ENCODE measurements around the gene UCK2. TPM values are rescaled to one million over a fixed set of nuclear protein-coding genes. Genes with fewer than 3 reads are reported as not detected.

Gene UCK2
- total RNA-seq, 1 donor from 2014 or later: 9.6 TPM

GRCh38 chr1:165933446-165934170 lies 106.2 kb downstream of the UCK2 start:
- Histone ChIP-seq H3K9me3 (replicated peaks) (no peaks in the 10 kb centered on the region), H3K27me3 (ENCODE audit: low read depth) (peaks cover 13% of the 10 kb centered on the region), H3K27ac (replicated peaks) (no peak overlapping the region), H3K4me1 (no peaks in the 10 kb centered on the region), H3K4me3 (no peak overlapping the region), H3K36me3 (no peaks in the 10 kb centered on the region)
- TF ChIP-seq, protein P1, sequence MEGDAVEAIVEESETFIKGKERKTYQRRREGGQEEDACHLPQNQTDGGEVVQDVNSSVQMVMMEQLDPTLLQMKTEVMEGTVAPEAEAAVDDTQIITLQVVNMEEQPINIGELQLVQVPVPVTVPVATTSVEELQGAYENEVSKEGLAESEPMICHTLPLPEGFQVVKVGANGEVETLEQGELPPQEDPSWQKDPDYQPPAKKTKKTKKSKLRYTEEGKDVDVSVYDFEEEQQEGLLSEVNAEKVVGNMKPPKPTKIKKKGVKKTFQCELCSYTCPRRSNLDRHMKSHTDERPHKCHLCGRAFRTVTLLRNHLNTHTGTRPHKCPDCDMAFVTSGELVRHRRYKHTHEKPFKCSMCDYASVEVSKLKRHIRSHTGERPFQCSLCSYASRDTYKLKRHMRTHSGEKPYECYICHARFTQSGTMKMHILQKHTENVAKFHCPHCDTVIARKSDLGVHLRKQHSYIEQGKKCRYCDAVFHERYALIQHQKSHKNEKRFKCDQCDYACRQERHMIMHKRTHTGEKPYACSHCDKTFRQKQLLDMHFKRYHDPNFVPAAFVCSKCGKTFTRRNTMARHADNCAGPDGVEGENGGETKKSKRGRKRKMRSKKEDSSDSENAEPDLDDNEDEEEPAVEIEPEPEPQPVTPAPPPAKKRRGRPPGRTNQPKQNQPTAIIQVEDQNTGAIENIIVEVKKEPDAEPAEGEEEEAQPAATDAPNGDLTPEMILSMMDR (IDR thresholded peaks at IDR 0.05; ENCODE audit: borderline replicate concordance): no peak
- intact Hi-C loops (cut with micrococcal nuclease): no loop called here
- no peak for DNase-seq

- Histone ChIP-seq H3K36me3 (no peaks in the 10 kb centered on the region), H3K27me3 (ENCODE audit: low read depth) (peaks cover 12% of the 10 kb centered on the region), H3K4me1 (no peaks in the 10 kb centered on the region), H3K4me3 (no peak overlapping the region), H3K27ac (replicated peaks) (no peak overlapping the region), H3K9me3 (replicated peaks) (no peaks in the 10 kb centered on the region)
- intact Hi-C loops (cut with micrococcal nuclease): no loop called here
- TF ChIP-seq, protein P1 (IDR thresholded peaks at IDR 0.05; ENCODE audit: borderline replicate concordance): no peak
- no peak for DNase-seq
Measured at GRCh38 chr1:165936542-165936941, 109.1 kb downstream of the UCK2 start.

- intact Hi-C loops (cut with micrococcal nuclease): no loop called here
- Histone ChIP-seq H3K4me3 (no peak overlapping the region), H3K4me1 (no peaks in the 10 kb centered on the region), H3K27me3 (ENCODE audit: low read depth) (peaks cover 22% of the 10 kb centered on the region), H3K36me3 (no peaks in the 10 kb centered on the region), H3K27ac (replicated peaks) (no peak overlapping the region), H3K9me3 (replicated peaks) (no peaks in the 10 kb centered on the region)
- DNase-seq: no peak
- TF ChIP-seq, protein P1 (IDR thresholded peaks at IDR 0.05; ENCODE audit: borderline replicate concordance): no peak
Measured at GRCh38 chr1:165937829-165938228, 110.4 kb downstream of the UCK2 start.

DNA sequence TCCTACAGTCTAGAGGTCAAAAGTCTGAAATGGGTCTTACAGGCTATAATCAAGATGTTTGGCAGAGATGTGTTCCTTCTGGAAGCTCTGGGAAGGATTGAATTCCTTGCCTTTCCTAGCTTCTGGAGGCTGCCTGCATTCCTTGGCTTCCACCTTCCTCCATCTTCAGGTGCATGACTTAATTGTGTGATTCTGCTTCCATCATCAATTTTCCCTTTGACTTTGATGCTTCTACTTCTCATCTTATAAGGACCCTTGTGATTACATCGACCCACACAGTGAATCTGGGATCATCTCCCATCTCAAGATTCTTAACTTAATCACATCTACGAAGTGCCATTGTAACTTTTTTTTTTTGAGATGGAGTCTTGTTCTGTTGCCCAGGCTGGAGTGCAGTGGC lies 111.4 kb downstream of the UCK2 start:
- Histone ChIP-seq H3K36me3 (no peaks in the 10 kb centered on the region), H3K4me1 (no peaks in the 10 kb centered on the region), H3K4me3 (no peak overlapping the region), H3K9me3 (replicated peaks) (no peaks in the 10 kb centered on the region), H3K27me3 (ENCODE audit: low read depth) (peaks cover 29% of the 10 kb centered on the region), H3K27ac (replicated peaks) (no peak overlapping the region)
- intact Hi-C loops (cut with micrococcal nuclease): no loop called here
- TF ChIP-seq, protein P1 (IDR thresholded peaks at IDR 0.05; ENCODE audit: borderline replicate concordance): no peak
- DNase-seq: no peak

DNA sequence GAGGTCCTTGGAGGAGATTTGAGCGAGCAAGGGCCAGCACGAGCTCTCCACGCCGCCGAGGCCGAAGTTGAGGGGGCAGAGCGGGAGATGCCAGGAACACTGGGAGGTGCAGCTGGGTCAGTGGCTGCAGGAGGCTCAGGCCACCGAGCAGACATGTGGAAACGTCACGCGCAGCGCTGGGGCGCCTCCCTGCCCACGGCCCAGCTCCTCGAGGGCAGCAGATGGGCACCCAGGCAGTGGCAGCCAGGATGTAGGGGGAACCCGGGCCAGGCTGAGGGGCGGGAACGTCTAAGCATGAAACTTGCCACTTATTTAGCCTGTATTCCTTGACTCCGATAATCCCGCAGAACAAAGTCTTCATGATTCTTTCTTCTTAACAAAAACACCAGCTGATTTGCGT lies 114.1 kb downstream of the UCK2 start:
- intact Hi-C loops (cut with micrococcal nuclease): no loop called here
- no peaks in the 10 kb centered on the region for H3K4me1 ChIP-seq
- H3K9me3 ChIP-seq (replicated peaks): no peaks in the 10 kb centered on the region
- no peak overlapping the region for H3K4me3 ChIP-seq
- TF ChIP-seq, protein P1 (IDR thresholded peaks at IDR 0.05; ENCODE audit: borderline replicate concordance): no peak
- DNase-seq: no peak
- H3K27me3 ChIP-seq (ENCODE audit: low read depth): peaks cover 32% of the 10 kb centered on the region
- H3K27ac ChIP-seq (replicated peaks): no peak overlapping the region
- no peaks in the 10 kb centered on the region for H3K36me3 ChIP-seq
